Retinal pigment epithelial cell (primary cell): Measurements from ENCODE around the gene SCYGR3.

ENCODE experiments used
- DNase-seq: peaks from one replicate; pipeline ENCODE4 v3.0.0-alpha.2; 2010; ENCODE audit warnings: low read depth
- H3K4me3 ChIP-seq: 2 replicates; pipeline ENCODE4 v1.5.1; 2011; ENCODE audit warnings: mild to moderate bottlenecking, low read length, control low read depth, moderate library complexity
- TF ChIP-seq, protein P1 (sequence below): conservative IDR thresholded peaks from 2 replicates; pipeline ENCODE4 v1.5.1; 2011; ENCODE audit warnings: low read depth, low read length, control low read depth, inconsistent platforms

The SCYGR3 gene

DNA sequence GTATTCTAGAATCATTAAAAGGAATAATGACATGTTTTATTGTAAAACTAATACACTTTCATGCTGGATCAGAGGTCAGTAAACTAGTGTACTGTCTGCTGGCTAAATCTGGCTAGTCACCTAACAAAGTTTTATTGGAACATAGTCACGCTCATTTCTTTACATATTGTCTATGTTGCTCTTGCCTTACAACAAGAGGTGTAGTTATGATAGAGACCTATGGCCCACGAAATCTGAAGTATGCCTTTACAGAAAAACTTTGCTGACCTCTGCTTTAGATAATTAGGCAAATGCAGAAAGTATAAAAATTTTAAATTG is 45.8 kb downstream of the SCYGR3 start:
- TF ChIP-seq, protein P1, sequence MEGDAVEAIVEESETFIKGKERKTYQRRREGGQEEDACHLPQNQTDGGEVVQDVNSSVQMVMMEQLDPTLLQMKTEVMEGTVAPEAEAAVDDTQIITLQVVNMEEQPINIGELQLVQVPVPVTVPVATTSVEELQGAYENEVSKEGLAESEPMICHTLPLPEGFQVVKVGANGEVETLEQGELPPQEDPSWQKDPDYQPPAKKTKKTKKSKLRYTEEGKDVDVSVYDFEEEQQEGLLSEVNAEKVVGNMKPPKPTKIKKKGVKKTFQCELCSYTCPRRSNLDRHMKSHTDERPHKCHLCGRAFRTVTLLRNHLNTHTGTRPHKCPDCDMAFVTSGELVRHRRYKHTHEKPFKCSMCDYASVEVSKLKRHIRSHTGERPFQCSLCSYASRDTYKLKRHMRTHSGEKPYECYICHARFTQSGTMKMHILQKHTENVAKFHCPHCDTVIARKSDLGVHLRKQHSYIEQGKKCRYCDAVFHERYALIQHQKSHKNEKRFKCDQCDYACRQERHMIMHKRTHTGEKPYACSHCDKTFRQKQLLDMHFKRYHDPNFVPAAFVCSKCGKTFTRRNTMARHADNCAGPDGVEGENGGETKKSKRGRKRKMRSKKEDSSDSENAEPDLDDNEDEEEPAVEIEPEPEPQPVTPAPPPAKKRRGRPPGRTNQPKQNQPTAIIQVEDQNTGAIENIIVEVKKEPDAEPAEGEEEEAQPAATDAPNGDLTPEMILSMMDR = no peak
- no peak overlapping the region for H3K4me3 ChIP-seq
- no peak for DNase-seq

DNA sequence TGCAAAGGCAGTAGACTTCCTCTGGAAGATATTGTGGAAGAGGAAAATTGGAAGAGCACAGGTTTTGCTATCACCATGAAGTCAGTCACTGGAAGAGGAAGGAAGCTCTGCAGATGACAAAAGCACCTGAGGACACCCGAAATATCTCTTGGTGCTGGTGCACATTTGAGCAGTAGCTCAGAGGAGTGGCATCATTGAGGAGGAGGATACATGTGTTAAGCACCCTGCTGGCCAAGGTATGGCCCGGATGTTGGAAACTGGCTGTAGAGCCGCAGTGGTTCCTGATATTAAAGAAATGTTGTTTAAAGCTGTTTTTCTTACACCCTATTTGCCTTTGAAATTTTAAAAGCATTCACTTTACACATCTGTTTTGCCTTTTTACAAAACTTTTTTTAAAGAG is 48.6 kb downstream of the SCYGR3 start:
- TF ChIP-seq, protein P1 = no peak
- no peak for DNase-seq
- no peak overlapping the region for H3K4me3 ChIP-seq

DNA sequence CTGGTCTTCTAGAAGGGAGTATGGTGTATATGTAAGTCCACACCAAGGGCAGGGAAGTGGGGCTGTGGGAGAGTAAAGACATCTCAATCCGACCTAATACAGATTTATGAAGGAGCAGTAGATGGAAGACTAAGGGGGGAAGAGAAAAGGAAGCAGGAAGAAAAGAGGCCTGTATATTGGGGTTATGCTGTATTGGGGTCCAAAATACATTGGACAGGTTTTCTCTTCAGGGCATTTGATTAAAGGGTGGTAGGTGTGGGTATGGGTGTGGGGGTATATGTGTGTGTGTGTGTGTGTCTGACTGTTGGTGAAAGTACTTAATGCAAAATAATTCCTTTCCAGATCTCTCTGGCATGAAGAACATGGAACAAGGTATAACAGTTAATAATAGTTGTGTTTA is 49.6 kb downstream of the SCYGR3 start:
- TF ChIP-seq, protein P1 = no peak
- H3K4me3 ChIP-seq = no peak overlapping the region
- DNase-seq = no peak
